HepG2 (cell line): Measurements from ENCODE around the gene CNR2. TPM values are rescaled to one million over a fixed set of nuclear protein-coding genes. Genes with fewer than 3 reads are reported as not detected.

ENCODE experiments used
- ATAC-seq: fragments of 200-7000 bp; cut with Tn5 transposase; 3 replicates; pipeline ENCODE4 v1.9.1; 2020; ENCODE audit warnings: mild to moderate bottlenecking, moderate library complexity
- BruUV-seq: library from RNA; stranded (reverse); fragments of 400-500 nt; replicated peaks from 2 replicates; lab custom pipeline; 2021; lab: Mats Ljungman, UMichigan
- CTCF ChIA-PET: fragments of 300-600 bp; formaldehyde crosslinking; extraction: SDS; loops from one replicate; lab custom pipeline; 2021; ENCODE audit warnings: low total read pairs, inconsistent platforms, low intra/inter-chr PET ratio; lab: Yijun Ruan, JAX
- POLR2A ChIA-PET: fragments of 350-600 bp; sonication (Branson Sonifier 250); formaldehyde crosslinking; loops from one replicate; lab custom pipeline; 2020; ENCODE audit warnings: antibody characterized with exemption, inconsistent platforms; lab: Yijun Ruan, JAX
- DNase-seq: peaks from one replicate; pipeline ENCODE4 v3.0.0-alpha.2; 2015; ENCODE audit warnings: low spot score
- FAIRE-seq: peaks from 3 replicates; lab custom pipeline; 2011; peaks lifted over from hg19 to GRCh38; lab: Jason Lieb, UNC
- H2AFZ ChIP-seq: one replicate; pipeline ENCODE4 v1.6.1; 2011; ENCODE audit warnings: low read length, inconsistent platforms
- H3K27ac ChIP-seq: fragments of 300-600 bp; 3 replicates; pipeline ENCODE4 v1.8.0; 2011; ENCODE audit warnings: mixed run types, mild to moderate bottlenecking, mixed read lengths, low read length, inconsistent platforms; ENCODE audit not compliant: insufficient read depth; ENCODE audit errors: extremely low read length
- H3K27me3 ChIP-seq, 2 experiments: fragments of 200-600 bp in 1 of 2; 2 replicates in 1 of 2; 3 replicates in 1 of 2; pipeline versions ENCODE4 v1.6.0 to v1.8.0; 2011; ENCODE audit warnings: low read length in 2 of 2, mild to moderate bottlenecking in 2 of 2, moderate library complexity in 2 of 2, inconsistent platforms in 1 of 2; ENCODE audit not compliant: insufficient read depth in 2 of 2, control insufficient read depth in 1 of 2
- H3K36me3 ChIP-seq, 2 experiments: fragments of 200-600 bp in 1 of 2; replicated peaks in 1 of 2; 2 replicates in 1 of 2; 3 replicates in 1 of 2; pipeline versions ENCODE4 v1.5.1 to v1.8.0; 2011; ENCODE audit warnings: low read length in 2 of 2, inconsistent platforms in 1 of 2; ENCODE audit not compliant: insufficient read depth in 2 of 2, control insufficient read depth in 1 of 2
- H3K4me1 ChIP-seq: 2 replicates; pipeline ENCODE4 v1.5.1; 2012; ENCODE audit warnings: low read length, inconsistent platforms; ENCODE audit not compliant: insufficient read depth
- H3K4me2 ChIP-seq: 2 replicates; pipeline ENCODE4 v1.6.0; 2011; ENCODE audit warnings: low read depth, low read length, inconsistent platforms
- H3K4me3 ChIP-seq, 3 experiments: fragments of 200-600 bp in 1 of 3; sonication (generic), shearing (Covaris generic) in 1 of 3; replicated peaks in 1 of 3; 2 replicates each; pipeline ENCODE4 v1.5.1; 2011 to 2016; ENCODE audit warnings: low read length in 3 of 3, inconsistent platforms in 2 of 3, low read depth in 2 of 3, mild to moderate bottlenecking in 2 of 3, control low read depth in 1 of 3, mixed read lengths in 1 of 3; ENCODE audit not compliant: insufficient read depth in 1 of 3
- H3K79me2 ChIP-seq: one replicate; pipeline ENCODE4 v1.6.1; 2011; ENCODE audit warnings: low read length, inconsistent platforms; ENCODE audit not compliant: insufficient read depth
- H3K9ac ChIP-seq: 2 replicates; pipeline ENCODE4 v1.6.0; 2011; ENCODE audit warnings: mild to moderate bottlenecking, low read depth, low read length, inconsistent platforms; ENCODE audit not compliant: insufficient read depth
- H3K9me3 ChIP-seq: 2 replicates; pipeline ENCODE4 v1.5.1; 2012; ENCODE audit warnings: mild to moderate bottlenecking, low read length
- H4K20me1 ChIP-seq: 2 replicates; pipeline ENCODE4 v1.6.0; 2011; ENCODE audit warnings: inconsistent platforms, mild to moderate bottlenecking, low read length, moderate library complexity; ENCODE audit not compliant: insufficient read depth
- HOXA9 ChIP-seq: sonication (generic); formaldehyde crosslinking; IDR thresholded peaks from 2 replicates; pipeline ENCODE4 v1.8.1; 2022; ENCODE audit warnings: missing genetic modification reagents, mild to moderate bottlenecking, moderate library complexity, borderline replicate concordance
- MAZ ChIP-seq, 2 experiments: sonication (generic) in 1 of 2; formaldehyde crosslinking in 1 of 2; IDR thresholded peaks; 2 replicates each; pipeline versions ENCODE4 v1.5.0 to v1.6.1; 2012 to 2020; ENCODE audit warnings: low read depth in 2 of 2, mild to moderate bottlenecking in 2 of 2, borderline replicate concordance in 1 of 2, improper control_type of control experiment in 1 of 2, low read length in 1 of 2, missing genetic modification reagents in 1 of 2, moderate library complexity in 1 of 2
- NFIC ChIP-seq: IDR thresholded peaks from 2 replicates; pipeline ENCODE4 v1.6.1; 2012; ENCODE audit warnings: mild to moderate bottlenecking, low read length, inconsistent platforms
- SIN3A ChIP-seq: IDR thresholded peaks from 2 replicates; pipeline ENCODE4 v1.6.1; 2011; ENCODE audit warnings: low read depth, mild to moderate bottlenecking, control low read depth, low read length, borderline replicate concordance
- ZNF652 ChIP-seq: IDR thresholded peaks from 2 replicates; pipeline ENCODE4 v1.6.1; 2016; ENCODE audit warnings: low read depth, borderline replicate concordance
- ZNF790 ChIP-seq: sonication (generic); formaldehyde crosslinking; IDR thresholded peaks from 2 replicates; pipeline ENCODE4 v1.8.0; 2022; ENCODE audit warnings: missing genetic modification reagents, mild to moderate bottlenecking, borderline replicate concordance
- ZNF850 ChIP-seq: sonication (generic); formaldehyde crosslinking; conservative IDR thresholded peaks from 2 replicates; pipeline ENCODE4 v1.9.0; 2021; ENCODE audit warnings: mild to moderate bottlenecking, missing genetic modification reagents
- WGBS: methylation state at CpG from one replicate; pipeline ENCODE4 v1.1.6; 2017; ENCODE audit warnings: low lambda C conversion rate; 5-methylcytosine and 5-hydroxymethylcytosine counted together
- in situ Hi-C: cut with HindIII; loops from 2 replicates; pipeline ENCODE4 v1.10.0; 2017; ENCODE audit warnings: low pct_unique_long_range_greater_than_20kb; ENCODE audit not compliant: extremely low pct_ligation_motif_present
- intact Hi-C: fragments of 100-400 bp; cut with micrococcal nuclease; formaldehyde crosslinking; loops from one replicate; pipeline ENCODE4 v1.10.0; 2022; ENCODE audit not compliant: unreplicated experiment
- polyA plus RNA-seq, 8 experiments: library from polyadenylated mRNA; depleted of rRNA in 3 of 8; stranded (reverse) in 7 of 8; unstranded in 1 of 8; fragments of >200 nt; fragmentation: Illumina TruSeq in 4 of 8; extraction: Trizol in 4 of 8; gene quantifications; 2 replicates each; pipeline versions ENCODE4 v1.2.1 to v1.2.3, GENCODE V29; 2011 to 2016; ENCODE audit warnings: low read depth in 4 of 8, missing spikeins in 1 of 8, mixed read lengths in 1 of 8; ENCODE audit not compliant: insufficient read depth in 1 of 8
- total RNA-seq, 5 experiments: library from RNA; depleted of rRNA; stranded (reverse); fragments of >200 nt; fragmentation: Illumina TruSeq; extraction: Trizol; gene quantifications; 2 replicates each; pipeline ENCODE4 v1.2.3, GENCODE V29; 2016; ENCODE audit warnings: low read depth in 1 of 5
- TF ChIP-seq, protein P1 (sequence below): sonication (generic); formaldehyde crosslinking; IDR thresholded peaks from 2 replicates; pipeline ENCODE4 v1.4.0; 2020; ENCODE audit warnings: missing genetic modification reagents, mild to moderate bottlenecking, borderline replicate concordance
- TF ChIP-seq, protein P2 (sequence below): sonication (generic); formaldehyde crosslinking; IDR thresholded peaks from 2 replicates; pipeline ENCODE4 v1.9.0; 2021; ENCODE audit warnings: mild to moderate bottlenecking, missing genetic modification reagents

CNR2 gene
- total and polyA plus RNA-seq, 2 of the 13 experiments (the other 11 are each of a cell fraction or from before 2014, with no cell fraction given) = not detected

DNA sequence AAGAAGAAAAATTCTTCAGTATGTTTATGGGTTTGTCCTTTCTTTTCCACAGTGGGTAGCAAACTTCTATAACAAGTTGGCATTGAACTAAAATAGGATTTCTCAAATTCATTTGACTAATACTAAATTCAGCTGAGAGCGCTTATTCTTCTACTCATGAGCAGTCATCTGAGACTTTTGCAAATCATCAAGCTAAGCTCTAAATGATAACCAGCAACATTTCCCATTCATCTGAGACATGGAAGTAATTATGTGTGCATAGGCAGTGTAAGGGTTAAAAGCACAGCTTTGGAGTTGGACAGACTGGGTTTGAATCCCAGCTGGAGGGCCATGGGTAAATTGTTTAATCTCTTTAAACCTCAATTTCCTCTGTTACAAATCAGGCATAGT, 18.3 kb upstream of the CNR2 start:
- Histone ChIP-seq H3K27me3 (peaks cover 0 to 13% of the 10 kb centered on the region in 2 experiments; a peak in 2 of 5 replicates), H3K36me3 (no peaks in the 10 kb centered on the region), H3K4me3 (no peak overlapping the region), H3K4me1 (peaks cover 1% of the 10 kb centered on the region), H4K20me1 (no peaks in the 10 kb centered on the region), H3K79me2 (no peaks in the 10 kb centered on the region), H2AFZ (no peak overlapping the region), H3K9me3 (no peaks in the 10 kb centered on the region), H3K9ac (no peak overlapping the region), H3K27ac (no peak overlapping the region), H3K4me2 (no peak overlapping the region)
- 100% methylated on average over 1 of the region's 1 CpG for WGBS
- intact Hi-C loops = no loop called here
- TF ChIP-seq NFIC = no peak
- TF ChIP-seq ZNF652 (CRISPR knock-in tag) = peak; percentile 26; the same call in 1 of the 2 replicates
- TF ChIP-seq SIN3A = no peak
- TF ChIP-seq, protein P1, sequence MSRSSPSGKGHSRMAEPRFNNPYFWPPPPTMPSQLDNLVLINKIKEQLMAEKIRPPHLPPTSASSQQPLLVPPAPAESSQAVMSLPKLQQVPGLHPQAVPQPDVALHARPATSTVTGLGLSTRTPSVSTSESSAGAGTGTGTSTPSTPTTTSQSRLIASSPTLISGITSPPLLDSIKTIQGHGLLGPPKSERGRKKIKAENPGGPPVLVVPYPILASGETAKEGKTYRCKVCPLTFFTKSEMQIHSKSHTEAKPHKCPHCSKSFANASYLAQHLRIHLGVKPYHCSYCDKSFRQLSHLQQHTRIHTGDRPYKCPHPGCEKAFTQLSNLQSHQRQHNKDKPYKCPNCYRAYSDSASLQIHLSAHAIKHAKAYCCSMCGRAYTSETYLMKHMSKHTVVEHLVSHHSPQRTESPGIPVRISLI (CRISPR knock-in tag) = no peak
- BruUV-seq = no TSS peak
- CTCF ChIA-PET = no interaction called here
- ATAC-seq (no peak), DNase-seq (no peak), FAIRE-seq (no peak)
- in situ Hi-C loops = no loop called here
- POLR2A ChIA-PET = no interaction called here

DNA sequence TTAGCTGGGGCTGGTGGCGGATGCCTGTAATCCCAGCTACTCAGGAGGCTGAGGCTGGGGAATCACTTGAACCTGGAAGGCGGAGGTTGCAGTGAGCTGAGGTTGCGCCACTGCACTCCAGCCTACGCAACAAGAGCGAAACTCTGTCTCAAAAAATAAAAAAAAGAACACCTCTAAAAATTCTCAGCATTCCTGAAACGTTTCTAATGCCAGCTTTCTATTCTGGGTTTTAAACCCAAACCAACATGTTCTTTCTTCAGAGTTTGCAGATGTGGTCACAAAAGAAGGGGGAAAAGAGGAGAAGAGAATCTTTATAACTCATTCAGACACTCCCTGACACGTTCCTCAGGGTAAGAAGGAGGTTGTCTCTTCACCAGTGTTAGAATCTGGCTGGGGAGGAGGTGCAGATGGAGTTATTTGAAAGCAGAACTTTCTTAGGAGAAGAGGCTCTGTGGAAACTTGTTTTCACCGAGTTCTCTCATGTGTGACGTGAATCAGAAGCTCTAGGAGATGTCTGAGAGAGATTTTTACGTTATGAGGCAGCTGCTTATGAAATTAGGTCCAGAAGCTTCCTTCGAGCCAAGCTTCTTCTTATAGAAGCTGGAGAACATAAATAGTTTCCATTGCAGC, 17.8 kb upstream of the CNR2 start:
- intact Hi-C loops (no loop called here), in situ Hi-C loops (no loop called here)
- no peak for FAIRE-seq
- POLR2A ChIA-PET = no interaction called here
- ATAC-seq = no peak
- no peaks in the 10 kb centered on the region for H3K4me1 ChIP-seq
- no peaks in the 10 kb centered on the region for H3K36me3 ChIP-seq
- H3K9ac ChIP-seq = no peak overlapping the region
- H4K20me1 ChIP-seq = no peaks in the 10 kb centered on the region
- no TSS peak for BruUV-seq
- H3K27ac ChIP-seq = no peak overlapping the region
- DNase-seq = no peak
- no peak overlapping the region for H2AFZ ChIP-seq
- WGBS = 19% methylated on average over 11 of the region's 11 CpGs
- H3K4me2 ChIP-seq = no peak overlapping the region
- no peaks in the 10 kb centered on the region for H3K9me3 ChIP-seq
- peaks cover 0 to 13% of the 10 kb centered on the region in 2 experiments; a peak in 2 of 5 replicates for H3K27me3 ChIP-seq
- no peaks in the 10 kb centered on the region for H3K79me2 ChIP-seq
- CTCF ChIA-PET = no interaction called here
- H3K4me3 ChIP-seq = no peak overlapping the region
- TF ChIP-seq, protein P2, sequence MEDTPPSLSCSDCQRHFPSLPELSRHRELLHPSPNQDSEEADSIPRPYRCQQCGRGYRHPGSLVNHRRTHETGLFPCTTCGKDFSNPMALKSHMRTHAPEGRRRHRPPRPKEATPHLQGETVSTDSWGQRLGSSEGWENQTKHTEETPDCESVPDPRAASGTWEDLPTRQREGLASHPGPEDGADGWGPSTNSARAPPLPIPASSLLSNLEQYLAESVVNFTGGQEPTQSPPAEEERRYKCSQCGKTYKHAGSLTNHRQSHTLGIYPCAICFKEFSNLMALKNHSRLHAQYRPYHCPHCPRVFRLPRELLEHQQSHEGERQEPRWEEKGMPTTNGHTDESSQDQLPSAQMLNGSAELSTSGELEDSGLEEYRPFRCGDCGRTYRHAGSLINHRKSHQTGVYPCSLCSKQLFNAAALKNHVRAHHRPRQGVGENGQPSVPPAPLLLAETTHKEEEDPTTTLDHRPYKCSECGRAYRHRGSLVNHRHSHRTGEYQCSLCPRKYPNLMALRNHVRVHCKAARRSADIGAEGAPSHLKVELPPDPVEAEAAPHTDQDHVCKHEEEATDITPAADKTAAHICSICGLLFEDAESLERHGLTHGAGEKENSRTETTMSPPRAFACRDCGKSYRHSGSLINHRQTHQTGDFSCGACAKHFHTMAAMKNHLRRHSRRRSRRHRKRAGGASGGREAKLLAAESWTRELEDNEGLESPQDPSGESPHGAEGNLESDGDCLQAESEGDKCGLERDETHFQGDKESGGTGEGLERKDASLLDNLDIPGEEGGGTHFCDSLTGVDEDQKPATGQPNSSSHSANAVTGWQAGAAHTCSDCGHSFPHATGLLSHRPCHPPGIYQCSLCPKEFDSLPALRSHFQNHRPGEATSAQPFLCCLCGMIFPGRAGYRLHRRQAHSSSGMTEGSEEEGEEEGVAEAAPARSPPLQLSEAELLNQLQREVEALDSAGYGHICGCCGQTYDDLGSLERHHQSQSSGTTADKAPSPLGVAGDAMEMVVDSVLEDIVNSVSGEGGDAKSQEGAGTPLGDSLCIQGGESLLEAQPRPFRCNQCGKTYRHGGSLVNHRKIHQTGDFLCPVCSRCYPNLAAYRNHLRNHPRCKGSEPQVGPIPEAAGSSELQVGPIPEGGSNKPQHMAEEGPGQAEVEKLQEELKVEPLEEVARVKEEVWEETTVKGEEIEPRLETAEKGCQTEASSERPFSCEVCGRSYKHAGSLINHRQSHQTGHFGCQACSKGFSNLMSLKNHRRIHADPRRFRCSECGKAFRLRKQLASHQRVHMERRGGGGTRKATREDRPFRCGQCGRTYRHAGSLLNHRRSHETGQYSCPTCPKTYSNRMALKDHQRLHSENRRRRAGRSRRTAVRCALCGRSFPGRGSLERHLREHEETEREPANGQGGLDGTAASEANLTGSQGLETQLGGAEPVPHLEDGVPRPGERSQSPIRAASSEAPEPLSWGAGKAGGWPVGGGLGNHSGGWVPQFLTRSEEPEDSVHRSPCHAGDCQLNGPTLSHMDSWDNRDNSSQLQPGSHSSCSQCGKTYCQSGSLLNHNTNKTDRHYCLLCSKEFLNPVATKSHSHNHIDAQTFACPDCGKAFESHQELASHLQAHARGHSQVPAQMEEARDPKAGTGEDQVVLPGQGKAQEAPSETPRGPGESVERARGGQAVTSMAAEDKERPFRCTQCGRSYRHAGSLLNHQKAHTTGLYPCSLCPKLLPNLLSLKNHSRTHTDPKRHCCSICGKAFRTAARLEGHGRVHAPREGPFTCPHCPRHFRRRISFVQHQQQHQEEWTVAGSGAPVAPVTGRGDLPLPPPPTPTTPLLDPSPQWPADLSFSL (CRISPR knock-in tag) = no peak
- TF ChIP-seq MAZ (IDR thresholded peaks at IDR 0.05; ENCODE audit: borderline replicate concordance, low read depth, low read length) (no peak), MAZ (CRISPR knock-in tag; IDR thresholded peaks at IDR 0.05; ENCODE audit: low read depth) (no peak), HOXA9 (CRISPR knock-in tag) (no peak), ZNF790 (no peak), ZNF850 (no peak)
